Stimulated activated CD8-positive, alpha-beta memory T cell treated with anti-CD3 and anti-CD28 coated beads, Interleukin-7, amount 100 ng/mL, for 4 hours (primary cell): Measurements from ENCODE around the gene LANCL3.
"Not testable (repeated sequence)": the region's sequence is repeated elsewhere in the genome, so short reads cannot be mapped to it uniquely, and the experiment has no call there.

Experiments
- DNase-seq, 2 donors: peaks; one replicate each; pipeline ENCODE4 v3.0.0-alpha.2; 2020; ENCODE audit warnings: low read depth in 2 of 2

LANCL3 gene

GRCh38 chrX:37613933-37614332 lies 42.5 kb downstream of the LANCL3 start:
- DNase-seq = no peak

- DNase-seq = no peak
Measured at GRCh38 chrX:37627602-37628001, 56.1 kb downstream of the LANCL3 start.

- DNase-seq = no peak
Measured at GRCh38 chrX:37638047-37638446, 66.6 kb downstream of the LANCL3 start.

- DNase-seq = no peak
Measured at GRCh38 chrX:37640142-37640541, 68.7 kb downstream of the LANCL3 start.

GRCh38 chrX:37641859-37642258 lies 70.4 kb downstream of the LANCL3 start:
- no peak for DNase-seq

- DNase-seq = no peak
Measured at GRCh38 chrX:37644381-37645305, 73.2 kb downstream of the LANCL3 start.

- DNase-seq = no peak
Measured at GRCh38 chrX:37646254-37646653, 74.8 kb downstream of the LANCL3 start.

- DNase-seq = not testable (repeated sequence)
Measured at GRCh38 chrX:37650879-37651278, 79.4 kb downstream of the LANCL3 start.

GRCh38 chrX:37651921-37652452 lies 80.5 kb downstream of the LANCL3 start:
- no peak for DNase-seq

- DNase-seq = no peak
Measured at GRCh38 chrX:37652589-37653231, 81.2 kb downstream of the LANCL3 start.

GRCh38 chrX:37653397-37654085 lies 82.1 kb downstream of the LANCL3 start:
- DNase-seq = no peak

GRCh38 chrX:37658343-37659030 lies 87.0 kb downstream of the LANCL3 start:
- no peak for DNase-seq

- DNase-seq = no peak
Measured at GRCh38 chrX:37659047-37659446, 87.6 kb downstream of the LANCL3 start.

GRCh38 chrX:37662181-37662580 lies 90.7 kb downstream of the LANCL3 start:
- DNase-seq = no peak

GRCh38 chrX:37666516-37666915 lies 95.1 kb downstream of the LANCL3 start:
- no peak for DNase-seq

GRCh38 chrX:37667141-37667540 lies 95.7 kb downstream of the LANCL3 start:
- DNase-seq = no peak

- DNase-seq = no peak
Measured at GRCh38 chrX:37672563-37672962, 101.1 kb downstream of the LANCL3 start.

GRCh38 chrX:37676811-37677210 lies 105.3 kb downstream of the LANCL3 start:
- no peak for DNase-seq

GRCh38 chrX:37677243-37677642 lies 105.8 kb downstream of the LANCL3 start:
- DNase-seq = no peak

- no peak for DNase-seq
Measured at GRCh38 chrX:37677765-37678164, 106.3 kb downstream of the LANCL3 start.

GRCh38 chrX:37678574-37678973 lies 107.1 kb downstream of the LANCL3 start:
- DNase-seq = no peak

GRCh38 chrX:37679230-37679629 lies 107.8 kb downstream of the LANCL3 start:
- no peak for DNase-seq
